DMS53 treated with DMSO at 0.1 percent for 48 hours (cell line): ENCODE data around the gene SLC3A2.
"Not testable (repeated sequence)": the region's sequence is repeated elsewhere in the genome, so short reads cannot be mapped to it uniquely, and the experiment has no call there.

Experiments
- DNase-seq: peaks from one replicate; lab custom pipeline; 2025; ENCODE audit not compliant: unreplicated experiment; lab: John Stamatoyannopoulos, UW

SLC3A2 gene

GRCh38 chr11:62852523-62853188, 28.0 kb upstream of the SLC3A2 start:
- DNase-seq, result no peak

DNA sequence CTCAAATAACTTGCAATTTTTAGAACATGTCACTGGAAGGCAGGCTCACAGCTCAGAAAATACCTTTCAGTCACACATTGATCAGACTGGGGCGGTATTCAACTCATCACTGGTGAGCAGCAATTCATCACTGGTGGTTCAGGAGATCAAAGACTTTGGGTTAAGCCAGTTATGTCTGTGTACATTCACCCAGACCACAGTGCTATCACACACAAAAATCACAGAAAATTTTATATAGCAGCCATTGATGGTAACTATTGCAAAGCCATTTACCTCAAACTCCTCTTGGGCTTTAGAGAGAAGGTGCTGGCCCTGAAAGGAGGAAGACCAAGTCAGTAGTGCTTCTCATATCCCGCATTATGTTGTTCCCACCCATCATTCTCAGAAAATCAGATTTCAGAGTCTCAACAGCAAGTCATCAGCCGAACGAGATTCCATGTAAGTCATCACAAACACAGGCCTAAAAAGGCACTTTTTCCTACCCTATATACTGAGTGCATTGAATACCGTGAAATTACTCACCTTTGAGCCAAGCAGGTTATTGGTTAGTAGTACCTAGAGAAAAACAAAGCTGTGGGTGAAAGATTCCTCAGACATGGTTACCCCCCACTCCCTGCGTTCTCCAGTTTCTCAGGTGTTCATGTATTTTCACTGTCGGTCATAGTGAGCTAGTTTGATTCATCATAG, 27.3 kb upstream of the SLC3A2 start:
- DNase-seq, result no peak

DNA sequence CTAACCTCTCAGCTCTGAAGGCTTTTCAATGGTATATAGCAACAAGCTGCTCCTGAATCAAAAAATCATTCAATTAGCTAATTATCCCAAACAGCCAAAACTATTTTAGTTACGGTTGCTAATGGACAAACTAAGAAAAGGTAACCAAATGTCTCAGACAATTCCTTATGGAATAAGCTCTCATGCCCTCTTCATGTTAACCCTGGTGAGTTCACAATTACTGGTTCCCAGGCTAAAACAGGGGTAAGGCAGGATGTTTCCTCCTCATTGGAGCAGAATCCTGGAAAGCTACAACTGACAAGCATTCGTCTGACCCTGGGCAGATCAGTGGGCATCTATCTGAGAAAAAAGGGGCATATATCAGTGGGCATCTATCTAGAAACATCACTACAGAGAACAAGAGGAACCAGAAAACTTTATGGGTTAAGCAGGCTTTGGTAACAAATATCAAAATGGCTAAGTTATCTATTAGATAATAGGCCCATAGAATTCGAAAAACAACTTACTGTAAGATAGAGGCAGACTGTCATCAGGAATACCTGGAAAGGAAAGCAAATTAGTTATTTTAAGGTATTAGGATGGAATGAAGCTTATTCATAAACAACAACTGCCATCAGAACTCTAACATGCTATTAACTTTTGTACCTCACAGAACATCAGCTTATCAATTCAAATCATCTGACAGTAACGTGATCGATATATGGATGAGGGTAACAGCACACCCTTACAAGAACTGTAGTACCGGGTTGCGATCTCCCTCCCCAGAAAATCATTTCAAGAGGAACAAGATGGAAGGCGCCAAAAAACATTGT, 26.5 kb upstream of the SLC3A2 start:
- no peak for DNase-seq

GRCh38 chr11:62854825-62855570, 25.7 kb upstream of the SLC3A2 start:
- DNase-seq, result no peak

- DNase-seq, result peak; percentile 95
Observed at GRCh38 chr11:62855571-62856332, 24.9 kb upstream of the SLC3A2 start.

GRCh38 chr11:62856333-62856895, 24.3 kb upstream of the SLC3A2 start:
- no peak for DNase-seq

- DNase-seq, result peak; percentile 30
Observed at GRCh38 chr11:62857541-62857982, 23.1 kb upstream of the SLC3A2 start.

- DNase-seq, result no peak
Observed at GRCh38 chr11:62858201-62858600, 22.5 kb upstream of the SLC3A2 start.

- not testable (repeated sequence) for DNase-seq
Observed at GRCh38 chr11:62859281-62859703, 21.4 kb upstream of the SLC3A2 start.

DNA sequence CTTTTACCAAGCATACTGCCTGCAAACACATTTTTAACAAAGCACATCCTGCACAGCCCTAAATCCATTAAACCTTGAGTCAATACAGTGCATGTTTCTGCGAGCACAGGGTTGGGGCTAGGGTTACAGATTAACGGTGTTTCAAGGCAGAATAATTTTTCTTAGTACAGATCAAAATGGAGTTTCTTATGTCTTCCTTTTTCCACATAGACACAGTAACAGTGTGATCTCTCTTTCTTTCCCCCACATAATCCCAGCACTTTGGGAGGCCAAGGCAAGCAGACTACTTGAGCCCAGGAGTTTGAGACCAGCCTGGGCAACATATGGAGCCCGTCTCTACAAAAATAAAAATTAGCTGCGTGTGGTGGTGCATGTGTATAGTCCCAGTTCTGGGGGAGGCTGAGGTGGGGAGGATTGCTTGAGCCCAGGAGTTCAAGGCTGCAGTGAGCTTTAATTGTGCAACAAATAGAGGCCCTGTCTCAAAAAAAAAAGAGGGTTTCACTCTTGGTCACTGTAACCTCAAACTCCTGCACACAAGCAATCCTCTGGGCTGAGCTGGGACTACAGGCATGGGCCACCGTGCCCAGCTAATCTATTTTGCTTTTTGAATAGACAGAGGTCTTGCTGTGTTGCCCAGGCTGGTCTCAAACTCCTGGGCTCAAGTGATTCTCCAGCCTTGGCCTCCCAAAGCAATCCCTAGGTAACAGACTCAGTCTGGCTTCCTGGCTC, 19.7 kb upstream of the SLC3A2 start:
- DNase-seq, result no peak

- DNase-seq, result not testable (repeated sequence)
Observed at GRCh38 chr11:62861564-62862192, 19.0 kb upstream of the SLC3A2 start.

DNA sequence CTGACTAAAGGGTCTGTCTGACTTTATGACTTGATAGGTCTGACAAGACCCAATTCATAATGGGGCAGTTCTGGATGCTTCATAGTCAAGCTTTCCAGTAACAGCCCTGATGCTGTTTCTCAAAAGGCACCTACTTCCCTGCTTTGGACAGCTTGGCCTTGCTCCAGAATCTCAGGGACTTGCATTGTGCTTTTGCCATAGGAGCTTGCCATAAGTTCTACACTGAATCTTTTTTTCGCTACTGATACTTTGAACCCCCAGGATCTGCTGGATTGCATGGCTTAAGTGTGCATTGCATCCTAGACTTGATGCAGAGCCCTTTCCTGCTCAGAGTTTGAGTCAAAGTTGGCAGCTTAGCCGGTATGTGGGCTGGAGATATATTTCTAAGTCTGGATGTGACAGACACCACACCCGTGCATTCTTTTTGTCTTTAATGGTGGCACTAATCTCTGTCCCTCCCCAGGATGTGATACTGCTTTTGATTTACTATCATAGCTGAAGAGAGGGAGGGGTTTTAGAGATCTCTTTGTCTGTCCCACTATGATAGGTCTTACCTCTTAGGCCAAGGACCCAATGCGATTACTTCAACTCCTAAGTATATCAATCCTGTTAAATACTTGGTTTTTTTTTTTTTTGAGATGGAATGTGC, 16.9 kb upstream of the SLC3A2 start:
- DNase-seq, result no peak

GRCh38 chr11:62865635-62866034, 15.1 kb upstream of the SLC3A2 start:
- DNase-seq, result no peak

DNA sequence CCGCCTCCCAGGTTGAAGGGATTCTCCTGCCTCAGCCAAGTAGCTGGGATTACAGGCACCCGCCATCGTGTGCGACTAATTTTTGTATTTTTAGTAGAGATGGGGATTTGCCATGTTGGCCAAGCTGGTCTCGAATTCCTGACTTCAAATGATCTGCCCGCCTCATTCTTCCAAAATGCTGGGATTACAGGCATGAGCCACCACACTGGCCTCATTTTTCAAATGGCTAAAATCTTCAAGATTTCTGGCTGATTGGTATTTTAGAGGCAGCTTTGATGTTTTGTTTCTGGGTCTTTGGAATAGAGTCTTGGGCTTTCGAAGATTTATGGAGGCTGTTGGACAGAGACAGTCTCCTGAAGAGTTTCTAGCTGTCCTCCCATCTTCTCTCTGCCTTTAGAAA, 5.8 kb upstream of the SLC3A2 start:
- DNase-seq, result no peak

GRCh38 chr11:62875698-62876478, 4.8 kb upstream of the SLC3A2 start:
- no peak for DNase-seq

GRCh38 chr11:62876712-62877111, 4.0 kb upstream of the SLC3A2 start:
- DNase-seq, result no peak

DNA sequence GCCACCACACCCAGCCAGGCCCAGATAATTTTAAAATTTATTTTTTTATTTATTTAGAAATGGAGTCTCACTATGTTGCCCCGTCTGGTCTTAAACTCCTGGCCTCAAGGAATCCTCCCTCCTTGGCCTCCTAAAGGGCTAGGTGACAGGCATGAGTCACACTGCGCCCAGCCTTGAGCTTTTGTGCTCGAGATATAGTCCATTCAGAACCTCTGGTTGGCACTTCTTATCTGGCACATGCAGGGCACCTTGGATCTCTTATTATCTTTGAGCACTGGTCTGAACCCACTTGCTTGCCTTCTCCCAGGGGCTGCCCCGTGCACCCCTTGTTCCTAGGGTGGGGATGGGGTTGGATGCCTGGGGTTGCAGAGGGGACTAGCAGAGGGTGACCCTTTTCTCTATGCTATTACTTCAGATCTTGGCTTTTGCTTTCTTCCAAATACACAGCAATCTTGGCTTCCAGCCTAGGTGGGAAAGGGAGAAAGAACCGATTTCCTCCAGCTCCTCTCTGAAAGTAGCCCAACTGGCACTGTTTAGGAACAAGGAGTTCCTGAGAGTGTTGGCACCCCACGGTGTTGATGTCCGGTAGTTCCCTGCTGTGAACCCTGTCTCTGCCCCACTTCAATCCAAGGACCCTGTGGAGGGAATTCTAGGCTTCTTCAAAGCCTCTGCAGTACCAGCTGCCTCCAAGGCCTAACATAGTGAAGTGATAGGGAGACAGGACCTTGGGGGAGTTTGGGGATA, 1.3 kb upstream of the SLC3A2 start:
- no peak for DNase-seq
